OCI-LY1 (cell line): ENCODE data around the gene NALCN.

Experiments
- CTCF ChIP-seq: fragments of 200-600 bp; sonication (generic), shearing (Covaris generic); IDR thresholded peaks from 2 replicates; pipeline ENCODE4 v1.5.1; 2017; ENCODE audit warnings: mild to moderate bottlenecking, antibody characterized with exemption, low read length, moderate library complexity, mixed read lengths
- EZH2 ChIP-seq: fragments of 200-600 bp; sonication (generic), shearing (Covaris generic); IDR thresholded peaks from 2 replicates; pipeline ENCODE4 v1.8.0; 2017; ENCODE audit warnings: borderline replicate concordance, mixed run types, mild to moderate bottlenecking, antibody characterized with exemption, low read length, moderate library complexity, mixed read lengths

- TF ChIP-seq CTCF (no peak), EZH2 (no peak)
Measured at GRCh38 chr13:101016475-101016874, 399.8 kb downstream of the NALCN start.
